GM15510 (cell line): Measurements from ENCODE around the gene SLC15A4.

Experiments
- POLR2A ChIP-seq: IDR thresholded peaks from 3 replicates; pipeline ENCODE4 v1.6.1; 2011; ENCODE audit warnings: borderline replicate concordance; ENCODE audit not compliant: insufficient read length; ENCODE audit errors: extremely low read depth

SLC15A4 gene

GRCh38 chr12:128820253-128820652 lies 3.5 kb downstream of the SLC15A4 start:
- no peak for TF ChIP-seq POLR2A

- TF ChIP-seq POLR2A: no peak
Measured at GRCh38 chr12:128819293-128820144, 4.2 kb downstream of the SLC15A4 start.

- TF ChIP-seq POLR2A: no peak
Measured at GRCh38 chr12:128818065-128819022, 5.4 kb downstream of the SLC15A4 start.

- no peak for TF ChIP-seq POLR2A
Measured at GRCh38 chr12:128817111-128818015, 6.4 kb downstream of the SLC15A4 start.

GRCh38 chr12:128816643-128816920 lies 7.2 kb downstream of the SLC15A4 start:
- TF ChIP-seq POLR2A: no peak

- TF ChIP-seq POLR2A: no peak
Measured at GRCh38 chr12:128815779-128816642, 7.7 kb downstream of the SLC15A4 start.

GRCh38 chr12:128814411-128815261 lies 9.1 kb downstream of the SLC15A4 start:
- no peak for TF ChIP-seq POLR2A

GRCh38 chr12:128813883-128814282 lies 9.9 kb downstream of the SLC15A4 start:
- no peak for TF ChIP-seq POLR2A

- TF ChIP-seq POLR2A: no peak
Measured at GRCh38 chr12:128813392-128813791, 10.4 kb downstream of the SLC15A4 start.

GRCh38 chr12:128811806-128812205 lies 12.0 kb downstream of the SLC15A4 start:
- TF ChIP-seq POLR2A: no peak

GRCh38 chr12:128810182-128811127 lies 13.3 kb downstream of the SLC15A4 start:
- TF ChIP-seq POLR2A: no peak

GRCh38 chr12:128808651-128809050 lies 15.1 kb downstream of the SLC15A4 start:
- TF ChIP-seq POLR2A: no peak
